Epithelial cell of prostate (primary cell): ENCODE data around the gene WDR6.
"Not testable (repeated sequence)": the region's sequence is repeated elsewhere in the genome, so short reads cannot be mapped to it uniquely, and the experiment has no call there.

ENCODE experiments used
- DNase-seq: peaks from one replicate; pipeline ENCODE4 v3.0.0-alpha.2; 2011; ENCODE audit warnings: low read depth, low spot score
- H3K27ac ChIP-seq: fragments of 450-650 bp; 2 replicates; pipeline ENCODE4 v1.5.1; 2017; ENCODE audit warnings: mild to moderate bottlenecking

The WDR6 gene

DNA sequence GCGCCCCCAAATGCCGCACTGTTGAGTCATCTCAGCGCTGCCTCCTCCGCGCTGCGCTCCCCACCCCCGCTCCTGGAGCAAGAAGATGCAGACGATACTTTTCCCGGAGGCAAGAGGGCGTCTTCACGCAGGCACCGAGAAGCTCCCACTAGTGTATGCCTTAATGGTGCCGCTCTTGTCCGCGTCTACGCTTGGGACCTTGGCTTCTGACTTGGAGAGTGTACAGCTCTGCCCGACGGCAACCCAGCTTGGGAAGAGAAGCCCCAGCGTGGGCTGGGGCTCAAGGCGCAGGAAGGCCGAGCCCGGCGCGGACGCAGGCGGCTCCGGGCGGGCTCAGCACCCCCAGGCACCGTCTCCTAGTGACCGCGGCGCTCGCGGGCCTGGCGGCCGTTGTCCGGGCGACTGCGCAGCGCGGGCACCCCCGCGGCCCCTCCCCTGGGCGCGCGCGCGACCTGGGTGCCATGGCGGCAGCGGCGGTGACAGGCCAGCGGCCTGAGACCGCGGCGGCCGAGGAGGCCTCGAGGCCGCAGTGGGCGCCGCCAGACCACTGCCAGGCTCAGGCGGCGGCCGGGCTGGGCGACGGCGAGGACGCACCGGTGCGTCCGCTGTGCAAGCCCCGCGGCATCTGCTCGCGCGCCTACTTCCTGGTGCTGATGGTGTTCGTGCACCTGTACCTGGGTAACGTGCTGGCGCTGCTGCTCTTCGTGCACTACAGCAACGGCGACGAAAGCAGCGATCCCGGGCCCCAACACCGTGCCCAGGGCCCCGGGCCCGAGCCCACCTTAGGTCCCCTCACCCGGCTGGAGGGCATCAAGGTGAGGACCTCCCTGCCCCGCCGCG is 17.2 kb upstream of the WDR6 start, which contains the start of gene P4HTM:
Gene P4HTM, plus strand, starts transcription at position 446 of the 840 bp plus-strand sequence. Its CDS starts 16 bp downstream, at position 462.
- no peak for DNase-seq

DNA sequence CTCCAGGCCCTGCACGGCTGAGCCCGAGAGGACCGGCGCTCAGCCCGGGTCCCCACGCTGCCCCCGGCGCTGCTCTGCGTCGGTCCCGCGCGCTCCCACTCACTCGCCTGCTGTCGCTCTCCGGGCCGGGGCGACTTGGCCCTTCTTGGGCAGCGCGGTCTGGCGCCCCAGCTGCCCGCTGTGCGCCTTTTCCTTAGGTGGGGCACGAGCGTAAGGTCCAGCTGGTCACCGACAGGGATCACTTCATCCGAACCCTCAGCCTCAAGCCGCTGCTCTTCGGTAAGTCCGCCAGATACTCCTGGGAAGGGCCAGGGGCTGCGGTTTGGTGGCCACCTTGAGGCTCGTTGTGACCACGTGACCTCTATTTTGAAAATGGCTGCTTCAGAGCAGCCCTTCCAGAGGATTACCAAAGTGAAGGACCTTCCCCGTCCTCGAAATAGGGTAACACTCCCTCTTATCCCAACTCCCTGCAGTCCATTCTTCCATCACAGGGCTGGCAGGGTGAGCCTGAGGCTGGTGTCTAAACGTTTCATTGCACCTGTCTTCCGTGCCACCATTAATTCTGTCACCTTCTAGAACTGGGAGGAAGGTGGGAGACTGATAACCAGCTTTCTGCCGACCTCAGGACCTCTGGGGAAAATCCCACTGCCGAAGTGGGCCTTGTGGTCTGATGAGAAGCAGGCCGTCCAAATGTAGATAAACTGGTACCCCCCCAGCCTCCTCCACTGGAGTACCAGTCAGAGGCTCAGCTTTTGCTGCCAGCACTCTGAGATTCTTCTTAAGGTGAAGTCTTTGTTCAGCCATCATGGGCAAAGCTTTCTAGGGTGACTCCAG is 16.3 kb upstream of the WDR6 start:
- no peak for DNase-seq

More for the DNA sequence above, 17.2 kb upstream of the WDR6 start, which contains the start of gene P4HTM:
- peak within 1 kb of the TSS; percentile 49 for H3K27ac ChIP-seq

DNA sequence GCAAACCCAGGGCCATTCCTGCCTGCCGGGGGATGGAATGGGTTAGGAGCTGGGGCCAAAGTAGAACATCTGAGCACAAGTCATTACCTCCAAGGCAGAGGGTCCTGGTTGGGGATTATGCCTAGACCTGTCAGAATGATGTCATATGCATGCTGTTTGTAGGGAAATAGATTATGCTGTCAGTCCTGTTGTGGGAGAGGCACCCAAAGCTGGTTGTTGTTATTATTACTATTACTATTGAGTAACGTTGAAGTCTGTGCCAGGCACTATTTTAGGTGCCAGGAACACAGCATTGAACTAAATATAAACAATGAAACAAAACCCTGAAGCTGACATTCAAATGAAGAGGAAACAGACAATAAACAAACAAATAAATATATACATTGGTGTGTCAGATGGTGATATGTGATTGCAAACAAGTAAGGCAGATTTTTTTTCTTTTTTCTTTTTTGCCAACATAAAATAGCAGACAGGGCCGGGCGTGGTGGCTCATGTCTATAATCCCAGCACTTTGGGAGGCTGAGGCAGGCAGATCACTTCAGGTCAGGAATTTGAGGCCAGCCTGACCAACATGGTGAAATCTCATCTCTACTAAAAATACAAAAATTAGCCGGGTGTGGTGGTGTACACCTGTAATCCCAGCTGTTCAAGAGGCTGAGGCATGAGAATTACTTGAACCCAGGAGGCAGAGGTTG is 15.2 kb upstream of the WDR6 start:
- DNase-seq, result no peak
- no peak overlapping the region for H3K27ac ChIP-seq

More for the DNA sequence above, 16.3 kb upstream of the WDR6 start:
- H3K27ac ChIP-seq, result peak overlapping the region; percentile 49

DNA sequence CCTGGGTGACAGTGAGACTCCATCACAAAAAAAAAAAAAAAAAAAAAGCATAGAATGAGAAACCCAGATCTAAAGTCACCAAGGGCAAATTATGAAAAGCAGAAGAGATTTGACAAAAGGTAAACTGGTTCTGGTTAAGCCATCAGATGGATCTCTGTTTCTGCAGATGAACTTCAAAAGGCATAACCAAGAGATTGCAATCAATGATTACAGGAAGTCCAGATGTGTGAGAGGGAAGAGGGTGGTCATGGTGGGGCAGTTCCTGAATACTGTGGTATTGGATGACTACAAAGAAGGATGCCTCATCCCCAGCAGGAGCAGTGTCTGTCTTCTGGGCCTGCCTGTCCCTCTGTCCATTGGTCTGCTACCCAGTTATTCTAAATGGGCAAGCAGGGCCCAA is 13.4 kb upstream of the WDR6 start:
- no peak for DNase-seq
- no peak overlapping the region for H3K27ac ChIP-seq

DNA sequence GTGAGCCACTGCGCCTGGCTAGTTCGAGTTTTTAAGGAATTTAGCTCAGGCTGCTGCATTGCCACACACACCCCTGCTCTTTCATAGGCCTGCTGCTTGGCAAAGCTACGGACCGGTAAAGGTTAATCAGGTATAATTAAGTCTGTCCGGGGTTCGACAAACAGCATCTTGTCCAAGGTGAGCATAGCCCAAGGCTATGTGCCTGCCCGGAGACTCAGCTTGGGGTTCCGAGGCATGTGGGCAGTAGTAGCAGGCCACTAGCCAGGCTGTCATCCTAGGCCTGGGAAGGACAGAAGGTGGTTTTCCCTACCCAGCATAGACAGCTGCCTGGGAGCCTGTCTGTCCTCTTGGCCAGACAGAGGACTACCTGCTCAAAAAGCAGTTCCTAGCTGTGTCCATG is 10.6 kb upstream of the WDR6 start:
- no peak overlapping the region for H3K27ac ChIP-seq
- DNase-seq, result no peak

DNA sequence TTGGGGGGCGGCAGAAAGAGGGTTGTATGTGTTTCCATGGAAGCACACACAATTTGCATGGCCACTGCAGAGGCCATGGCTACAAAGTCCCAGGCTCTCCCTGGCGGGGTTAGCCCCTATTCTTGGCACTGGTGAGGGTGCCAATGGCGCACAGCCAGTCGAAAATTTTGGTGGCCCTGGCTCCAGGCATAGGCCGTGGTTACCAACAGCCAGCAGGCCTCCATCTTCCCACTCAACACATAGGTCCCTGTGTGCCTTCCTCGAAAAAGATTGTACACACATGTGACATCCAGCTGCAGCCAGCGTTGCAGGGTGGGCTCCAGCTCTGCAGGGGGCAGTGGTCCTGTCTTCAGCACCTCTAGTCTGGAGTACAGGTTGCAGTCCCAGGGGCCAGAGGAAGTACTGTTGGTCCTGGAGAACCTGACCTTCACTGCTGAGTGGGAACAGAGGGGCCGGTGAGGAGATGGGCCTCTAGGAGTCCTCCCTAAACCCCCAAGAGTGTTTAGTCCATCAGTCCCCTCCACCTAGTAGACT is 10.0 kb upstream of the WDR6 start:
- no peak overlapping the region for H3K27ac ChIP-seq
- no peak for DNase-seq

DNA sequence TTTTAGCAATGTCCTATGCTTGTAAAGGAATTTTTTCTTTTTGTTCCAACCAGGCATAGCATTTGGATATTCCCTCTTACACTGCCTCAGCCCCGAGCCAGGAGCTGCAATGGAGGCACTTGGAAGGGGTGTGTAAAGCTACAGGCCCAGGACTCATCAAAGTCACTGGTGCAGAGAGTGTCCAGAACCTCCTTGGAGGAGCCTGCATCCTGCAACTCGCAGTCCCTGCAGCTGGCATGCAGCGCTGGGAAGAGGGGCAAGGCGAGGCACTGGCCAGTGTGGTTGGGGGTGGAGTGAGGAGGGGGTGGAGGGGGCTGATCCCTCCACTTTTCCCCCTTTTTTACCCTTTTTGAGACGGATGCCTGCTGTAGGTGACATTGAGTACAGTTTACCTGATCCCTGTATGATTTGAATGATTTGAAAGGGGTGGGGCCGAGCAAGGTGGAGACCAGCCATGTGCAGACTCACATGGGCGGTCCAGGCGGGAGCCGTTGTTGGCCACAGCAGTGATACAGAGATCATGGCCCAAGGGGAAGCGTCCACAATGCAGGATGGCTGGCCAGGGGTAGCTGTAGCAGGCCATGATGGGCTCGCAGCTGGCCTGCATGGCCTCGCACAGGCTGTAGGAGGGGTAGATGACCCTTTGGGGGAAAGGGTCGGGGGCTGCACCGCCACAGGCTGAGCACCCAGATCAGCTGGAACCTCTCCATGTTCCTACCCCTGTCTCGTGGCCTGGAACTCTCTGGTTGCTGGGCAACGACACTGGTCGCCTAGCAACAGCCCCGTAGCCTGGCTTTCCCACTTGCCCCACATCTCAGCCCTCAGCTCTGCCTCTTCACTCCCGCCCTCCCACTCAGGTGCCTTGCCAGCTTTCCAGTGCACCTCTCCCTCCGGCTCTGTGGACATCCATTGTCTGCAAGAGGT is 9.2 kb upstream of the WDR6 start:
- H3K27ac ChIP-seq, result no peak overlapping the region
- no peak for DNase-seq

DNA sequence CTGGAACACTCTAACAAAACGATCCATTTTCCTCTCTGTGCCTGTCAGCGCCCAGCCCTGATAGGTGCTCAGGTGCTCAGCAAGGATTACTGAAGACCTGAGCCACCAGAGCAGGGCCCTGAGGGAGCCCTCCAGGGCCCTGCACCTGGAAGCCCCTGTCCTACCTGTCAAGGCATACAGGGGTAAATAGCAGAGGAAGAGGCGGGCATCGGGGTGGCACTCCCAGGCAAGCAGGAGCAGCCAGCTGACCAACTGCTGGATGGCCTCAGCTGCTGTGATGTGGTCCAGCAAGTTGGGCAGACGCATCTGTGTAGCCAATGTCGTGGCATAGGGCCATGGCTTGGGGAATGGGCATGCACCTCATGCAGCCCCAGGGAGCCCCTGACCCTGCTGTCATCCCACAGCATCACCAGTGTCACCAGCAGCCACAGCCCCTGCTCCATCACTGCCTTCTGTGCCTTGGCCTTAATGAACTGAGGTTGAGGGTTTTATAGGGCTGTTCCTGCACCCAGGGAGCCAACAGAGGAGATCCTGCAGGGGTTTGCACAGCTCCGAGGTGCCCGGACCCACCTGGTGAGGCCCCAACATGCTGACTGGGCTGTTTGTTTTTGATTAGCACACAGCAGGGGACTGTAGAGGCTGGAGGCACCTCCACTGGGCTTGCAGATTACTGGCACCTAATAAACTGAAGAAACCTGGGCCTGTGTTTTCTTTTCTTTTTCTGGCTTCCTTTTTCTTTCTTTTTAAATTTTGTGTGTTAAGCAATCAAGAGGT is 7.9 kb upstream of the WDR6 start:
- no peak overlapping the region for H3K27ac ChIP-seq
- DNase-seq, result no peak

DNA sequence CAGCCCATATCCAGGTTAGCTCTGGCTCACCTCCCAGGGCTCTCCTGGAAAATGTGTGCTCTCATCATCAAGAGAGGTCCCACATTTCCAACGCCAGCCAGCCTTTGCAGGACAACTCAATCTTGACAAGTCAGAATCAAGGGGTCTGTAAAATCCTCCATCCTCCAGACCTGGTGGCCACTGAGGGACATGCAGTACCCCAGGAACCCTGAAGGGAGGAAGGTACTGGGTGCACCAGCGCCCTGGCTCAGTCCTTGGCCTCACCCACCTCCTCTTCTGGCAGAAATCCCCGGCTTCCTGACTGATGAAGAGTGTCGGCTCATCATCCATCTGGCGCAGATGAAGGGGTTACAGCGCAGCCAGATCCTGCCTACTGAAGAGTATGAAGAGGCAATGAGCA is 6.0 kb upstream of the WDR6 start:
- H3K27ac ChIP-seq, result no peak overlapping the region
- no peak for DNase-seq

DNA sequence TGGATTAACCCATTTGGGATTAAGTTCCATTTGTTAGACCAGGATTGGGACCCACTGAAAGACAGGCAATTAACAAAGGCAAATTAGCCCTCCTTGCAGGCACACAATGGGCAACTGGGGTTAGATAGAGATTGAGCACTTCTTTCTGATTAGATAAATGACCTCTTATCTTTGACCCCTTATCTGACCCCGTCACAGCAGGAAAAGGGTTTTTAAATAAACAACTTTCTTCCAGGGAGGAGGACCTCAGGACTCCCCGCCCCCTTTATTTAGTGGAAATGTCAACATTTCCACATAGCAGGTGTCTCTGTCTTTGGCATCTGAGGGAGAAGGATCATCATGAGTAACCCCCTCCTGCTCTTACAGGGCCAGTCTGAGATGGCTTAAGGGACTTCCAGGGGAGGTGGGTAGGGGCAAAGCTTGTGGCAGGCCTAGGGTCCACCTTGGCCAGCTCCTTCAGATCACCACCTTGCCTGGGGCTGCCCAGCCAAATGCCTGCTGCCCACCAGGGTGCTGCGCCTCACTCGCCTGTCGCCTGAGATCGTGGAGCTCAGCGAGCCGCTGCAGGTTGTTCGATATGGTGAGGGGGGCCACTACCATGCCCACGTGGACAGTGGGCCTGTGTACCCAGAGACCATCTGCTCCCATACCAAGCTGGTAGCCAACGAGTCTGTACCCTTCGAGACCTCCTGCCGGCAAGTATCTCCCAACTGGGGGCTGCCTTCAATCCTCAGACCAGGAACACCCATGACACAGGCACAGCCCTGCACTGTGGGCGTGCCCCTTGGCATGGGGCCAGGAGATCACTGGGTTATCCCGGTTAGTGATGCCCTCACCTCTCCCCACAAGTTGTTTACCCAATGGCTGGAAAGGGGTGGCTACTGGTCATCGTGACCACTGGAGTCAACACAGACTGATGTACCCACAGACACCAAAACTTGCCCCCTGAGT is 2.6 kb upstream of the WDR6 start:
- DNase-seq, result no peak
- no peak overlapping the region for H3K27ac ChIP-seq

DNA sequence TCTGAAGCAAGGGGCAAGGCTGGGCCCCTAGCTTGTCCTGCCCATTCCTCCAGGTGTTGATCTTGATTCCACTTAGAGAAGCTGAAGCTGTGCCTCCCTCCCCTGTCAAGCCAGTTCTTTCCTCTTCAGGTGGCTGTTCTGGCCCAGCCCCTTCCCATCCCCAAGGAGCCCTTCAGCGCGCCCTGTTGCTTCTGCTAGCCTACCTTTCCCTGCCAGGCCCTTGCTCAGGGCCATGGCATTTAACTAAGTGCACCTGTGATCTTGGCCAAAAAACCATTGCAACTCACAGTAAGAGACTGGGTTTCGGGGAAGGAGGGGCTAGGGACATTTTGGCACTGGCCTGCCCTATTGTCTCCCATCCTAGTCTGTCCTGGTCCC is 1.9 kb upstream of the WDR6 start:
- no peak for DNase-seq
- H3K27ac ChIP-seq, result no peak overlapping the region

DNA sequence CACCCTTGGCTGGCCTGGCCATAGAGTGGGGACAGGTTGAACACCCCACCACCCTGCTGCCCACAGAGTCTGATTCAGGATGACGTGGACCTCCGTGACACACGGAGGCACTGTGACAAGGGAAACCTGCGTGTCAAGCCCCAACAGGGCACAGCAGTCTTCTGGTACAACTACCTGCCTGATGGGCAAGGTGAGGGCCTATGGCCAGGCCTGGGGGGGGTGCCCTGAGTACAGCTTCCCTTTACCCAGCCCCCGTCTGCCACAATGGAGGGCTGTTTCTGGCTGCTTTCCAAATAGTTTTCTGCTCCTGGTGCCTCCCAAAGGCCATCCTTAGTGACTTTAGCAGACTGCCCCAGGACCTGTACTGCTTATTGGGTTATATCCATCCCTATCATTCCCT is 1.2 kb upstream of the WDR6 start:
- DNase-seq, result no peak
- no peak overlapping the region for H3K27ac ChIP-seq

DNA sequence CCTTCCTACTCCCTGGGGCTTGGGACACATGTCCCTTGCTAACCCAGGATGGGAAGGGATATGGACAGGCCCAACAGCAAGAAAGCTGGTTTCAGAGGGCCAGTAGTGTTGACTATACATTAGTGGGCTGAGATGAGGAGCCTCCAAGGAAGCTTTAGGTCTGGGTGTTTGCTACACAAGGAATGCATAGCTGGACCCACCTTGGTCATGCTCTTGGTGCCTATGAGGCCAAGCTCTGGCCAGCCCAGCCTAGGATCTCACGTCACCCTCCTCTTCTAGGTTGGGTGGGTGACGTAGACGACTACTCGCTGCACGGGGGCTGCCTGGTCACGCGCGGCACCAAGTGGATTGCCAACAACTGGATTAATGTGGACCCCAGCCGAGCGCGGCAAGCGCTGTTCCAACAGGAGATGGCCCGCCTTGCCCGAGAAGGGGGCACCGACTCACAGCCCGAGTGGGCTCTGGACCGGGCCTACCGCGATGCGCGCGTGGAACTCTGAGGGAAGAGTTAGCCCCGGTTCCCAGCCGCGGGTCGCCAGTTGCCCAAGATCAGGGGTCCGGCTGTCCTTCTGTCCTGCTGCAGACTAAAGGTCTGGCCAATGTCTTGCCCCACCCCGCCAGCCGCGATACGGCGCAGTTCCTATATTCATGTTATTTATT is 653 bp upstream of the WDR6 start:
- H3K27ac ChIP-seq, result peak overlapping the region; percentile 84
- DNase-seq, result no peak

DNA sequence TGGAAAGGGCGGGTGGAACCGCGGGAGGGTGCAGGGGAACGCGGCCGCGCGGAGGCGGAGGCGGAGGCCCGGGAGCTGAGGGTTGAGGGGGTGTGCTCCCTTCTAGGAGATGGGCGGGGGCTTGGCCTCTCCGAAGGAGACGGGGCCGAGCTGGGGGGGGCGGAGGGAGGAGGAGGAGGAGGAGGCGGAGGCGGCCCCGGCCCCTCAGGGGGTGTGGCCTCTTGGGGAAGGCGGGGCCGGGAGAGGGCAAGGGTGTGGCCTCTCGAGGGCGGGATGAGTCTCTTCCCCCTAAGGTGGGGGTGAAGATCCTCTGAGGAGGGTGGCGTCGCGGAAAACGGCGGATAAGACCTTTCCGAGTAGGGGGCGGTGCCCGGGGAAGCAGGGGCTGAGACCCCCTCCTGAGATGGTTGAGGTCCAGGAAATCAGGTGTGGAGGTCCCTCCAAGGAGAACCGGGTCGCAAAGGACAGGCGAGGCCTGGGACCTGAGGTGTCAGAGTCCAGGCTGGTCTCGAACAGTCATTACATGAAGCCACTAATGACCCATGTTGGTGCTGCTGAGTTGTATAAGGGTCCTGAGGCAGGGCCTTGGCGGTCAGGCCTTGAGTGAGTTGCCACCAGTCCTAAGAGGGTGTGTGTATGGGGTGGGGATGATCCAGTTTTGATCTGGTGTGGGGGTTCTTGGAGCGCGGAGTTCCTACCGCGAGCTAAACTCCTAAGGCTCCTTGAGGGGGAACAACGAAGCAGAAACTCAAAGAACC is 759 bp downstream of the WDR6 start:
- DNase-seq, result no peak
- peak overlapping the region; percentile 84 for H3K27ac ChIP-seq

DNA sequence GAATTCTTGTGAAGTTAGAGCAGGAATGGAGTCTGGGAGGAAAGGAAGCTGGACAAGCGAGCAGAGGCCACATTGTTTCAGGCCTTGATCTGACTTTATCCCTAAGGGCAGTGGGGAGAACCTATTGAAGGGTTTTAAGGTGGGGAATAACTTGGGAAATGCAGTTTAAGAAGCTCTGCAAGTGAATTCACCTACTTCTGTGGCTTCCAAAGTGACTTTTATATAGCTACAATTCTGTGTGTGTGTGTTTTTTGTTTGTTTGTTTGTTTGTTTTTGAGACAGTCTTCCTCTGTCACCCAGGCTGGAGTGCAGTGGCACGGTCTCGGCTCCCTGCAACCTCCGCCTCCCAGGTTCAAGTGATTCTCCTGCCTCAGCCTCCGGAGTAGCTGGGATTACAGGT is 1.4 kb downstream of the WDR6 start:
- H3K27ac ChIP-seq, result peak overlapping the region; percentile 84
- not testable (repeated sequence) for DNase-seq

DNA sequence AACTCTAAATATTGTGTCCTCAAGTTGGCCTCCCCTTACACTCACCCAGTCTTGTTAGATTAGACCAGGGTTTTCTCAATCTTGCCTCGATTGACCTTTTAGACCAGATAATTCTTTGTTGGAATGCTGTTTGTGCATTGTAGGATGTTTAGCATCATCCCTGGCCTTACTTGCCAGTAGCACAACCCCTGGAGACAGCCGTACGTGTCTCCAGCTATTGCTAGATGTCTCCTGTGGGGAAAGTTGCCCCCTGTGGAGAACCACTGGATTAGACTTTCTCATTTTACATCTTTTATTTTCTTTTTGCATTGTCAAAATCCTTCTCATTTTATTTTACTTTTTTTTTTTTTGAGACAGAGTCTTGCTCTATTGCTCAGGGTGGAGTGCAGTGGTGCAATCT is 2.2 kb downstream of the WDR6 start:
- H3K27ac ChIP-seq, result no peak overlapping the region
- no peak for DNase-seq
